OCI-LY1 (cell line): ENCODE data around the gene SIGLEC1.

Experiments used
- H2AFZ ChIP-seq: fragments of 200-600 bp; sonication (generic), shearing (Covaris generic); 2 replicates; pipeline ENCODE4 v1.6.0; 2014; ENCODE audit warnings: antibody characterized with exemption, mild to moderate bottlenecking, low read length
- H3F3A ChIP-seq: fragments of 200-600 bp; sonication (generic), shearing (Covaris generic); 2 replicates; pipeline ENCODE4 v1.6.0; 2014; ENCODE audit warnings: mild to moderate bottlenecking, antibody characterized with exemption, low read length, moderate library complexity; ENCODE audit not compliant: insufficient read depth
- H3K27ac ChIP-seq: fragments of 200-600 bp; sonication (generic); 2 replicates; pipeline ENCODE4 v1.5.1; 2014; ENCODE audit warnings: low read length, mixed run types, mild to moderate bottlenecking, low read depth; ENCODE audit not compliant: poor library complexity, severe bottlenecking
- H3K27me3 ChIP-seq: fragments of 200-600 bp; sonication (generic); 2 replicates; pipeline ENCODE4 v1.6.0; 2014; ENCODE audit warnings: antibody characterized with exemption, mild to moderate bottlenecking, low read length, moderate library complexity; ENCODE audit not compliant: insufficient read depth
- H3K36me3 ChIP-seq: fragments of 200-600 bp; sonication (generic); 2 replicates; pipeline ENCODE4 v1.6.1; 2014; ENCODE audit warnings: mild to moderate bottlenecking, antibody characterized with exemption, low read length, moderate library complexity, mixed read lengths; ENCODE audit not compliant: insufficient read depth
- H3K4me1 ChIP-seq: fragments of 200-600 bp; sonication (generic); 2 replicates; pipeline ENCODE4 v1.5.1; 2014; ENCODE audit warnings: mild to moderate bottlenecking, low read length, moderate library complexity; ENCODE audit not compliant: insufficient read depth, severe bottlenecking
- H3K4me2 ChIP-seq: fragments of 200-600 bp; sonication (generic), shearing (Covaris generic); 2 replicates; pipeline ENCODE4 v1.6.1; 2014; ENCODE audit warnings: low read length
- H3K4me3 ChIP-seq: fragments of 200-600 bp; sonication (generic); 2 replicates; pipeline ENCODE4 v1.5.1; 2014; ENCODE audit warnings: low read length, low read depth, mild to moderate bottlenecking, mixed read lengths; ENCODE audit not compliant: poor library complexity, severe bottlenecking
- H3K79me2 ChIP-seq: fragments of 200-600 bp; shearing (Covaris generic); 2 replicates; pipeline ENCODE4 v1.6.1; 2016; ENCODE audit warnings: mixed run types, low read length, mixed read lengths; ENCODE audit not compliant: insufficient read depth
- H3K9ac ChIP-seq: fragments of 200-600 bp; sonication (generic), shearing (Covaris generic); 2 replicates; pipeline ENCODE4 v1.6.1; 2014; ENCODE audit warnings: mild to moderate bottlenecking, low read length, mixed read lengths
- H3K9me2 ChIP-seq: fragments of 200-600 bp; sonication (generic), shearing (Covaris generic); 2 replicates; pipeline ENCODE4 v1.6.1; 2014; ENCODE audit warnings: low read depth, mild to moderate bottlenecking, low read length, mixed read lengths
- H3K9me3 ChIP-seq: fragments of 200-600 bp; shearing (Covaris generic); 2 replicates; pipeline ENCODE4 v1.6.1; 2014; ENCODE audit warnings: low read length, mixed read lengths
- H4K20me1 ChIP-seq: fragments of 200-600 bp; sonication (generic), shearing (Covaris generic); 2 replicates; pipeline ENCODE4 v1.6.0; 2016; ENCODE audit warnings: mild to moderate bottlenecking, low read length; ENCODE audit not compliant: insufficient read depth
- EZH2 ChIP-seq: fragments of 200-600 bp; sonication (generic), shearing (Covaris generic); IDR thresholded peaks from 2 replicates; pipeline ENCODE4 v1.8.0; 2017; ENCODE audit warnings: borderline replicate concordance, mixed run types, mild to moderate bottlenecking, antibody characterized with exemption, low read length, moderate library complexity, mixed read lengths
- TF ChIP-seq, protein P1 (sequence below): fragments of 200-600 bp; sonication (generic), shearing (Covaris generic); IDR thresholded peaks from 2 replicates; pipeline ENCODE4 v1.5.1; 2017; ENCODE audit warnings: mild to moderate bottlenecking, antibody characterized with exemption, low read length, moderate library complexity, mixed read lengths

Gene SIGLEC1

DNA sequence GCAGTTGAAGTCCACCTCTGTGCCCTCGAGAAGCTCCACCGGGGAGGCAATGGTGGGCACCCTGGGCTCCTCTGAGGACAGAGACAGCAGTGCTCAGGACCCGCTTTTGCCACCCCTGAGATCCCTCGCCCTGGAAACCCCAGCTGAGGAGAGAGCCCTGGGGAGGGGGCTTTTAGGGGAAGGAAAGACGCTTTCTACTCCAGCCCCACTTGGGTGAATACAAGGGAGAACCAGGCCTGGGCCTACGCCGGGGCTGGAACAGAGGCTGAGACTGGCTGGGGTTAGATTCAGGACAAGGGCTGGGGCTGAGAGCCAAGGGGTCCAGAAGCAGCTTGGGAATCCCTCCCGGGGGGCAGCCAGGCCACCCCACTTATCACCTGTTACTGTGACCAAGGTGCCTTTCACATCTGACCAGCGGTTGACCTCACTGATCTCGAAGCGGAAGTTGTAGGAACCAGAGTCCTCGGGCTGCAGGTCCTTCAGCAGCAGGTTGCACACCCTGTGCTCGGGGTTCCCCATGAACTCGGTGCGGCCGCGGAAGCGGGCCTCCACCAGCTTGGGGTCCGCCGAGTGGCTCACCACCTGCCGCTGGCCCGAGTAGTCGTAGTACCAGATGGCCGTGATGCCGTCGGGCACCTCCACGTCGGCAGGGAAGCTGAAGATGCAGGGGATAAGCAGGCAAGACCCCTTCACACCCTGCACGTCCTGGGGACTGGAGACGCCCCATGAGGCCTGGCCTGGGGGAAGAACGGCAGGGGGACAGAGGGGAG, 6.2 kb downstream of the SIGLEC1 start:
- H3K27me3 ChIP-seq, result no peaks in the 10 kb centered on the region; the same call in none of the 2 replicates
- H3K4me3 ChIP-seq, result no peak overlapping the region
- no peak overlapping the region for H3K4me2 ChIP-seq
- H3F3A ChIP-seq, result no peaks in the 10 kb centered on the region
- no peaks in the 10 kb centered on the region for H3K79me2 ChIP-seq
- H3K9ac ChIP-seq, result no peak overlapping the region
- TF ChIP-seq, protein P1, sequence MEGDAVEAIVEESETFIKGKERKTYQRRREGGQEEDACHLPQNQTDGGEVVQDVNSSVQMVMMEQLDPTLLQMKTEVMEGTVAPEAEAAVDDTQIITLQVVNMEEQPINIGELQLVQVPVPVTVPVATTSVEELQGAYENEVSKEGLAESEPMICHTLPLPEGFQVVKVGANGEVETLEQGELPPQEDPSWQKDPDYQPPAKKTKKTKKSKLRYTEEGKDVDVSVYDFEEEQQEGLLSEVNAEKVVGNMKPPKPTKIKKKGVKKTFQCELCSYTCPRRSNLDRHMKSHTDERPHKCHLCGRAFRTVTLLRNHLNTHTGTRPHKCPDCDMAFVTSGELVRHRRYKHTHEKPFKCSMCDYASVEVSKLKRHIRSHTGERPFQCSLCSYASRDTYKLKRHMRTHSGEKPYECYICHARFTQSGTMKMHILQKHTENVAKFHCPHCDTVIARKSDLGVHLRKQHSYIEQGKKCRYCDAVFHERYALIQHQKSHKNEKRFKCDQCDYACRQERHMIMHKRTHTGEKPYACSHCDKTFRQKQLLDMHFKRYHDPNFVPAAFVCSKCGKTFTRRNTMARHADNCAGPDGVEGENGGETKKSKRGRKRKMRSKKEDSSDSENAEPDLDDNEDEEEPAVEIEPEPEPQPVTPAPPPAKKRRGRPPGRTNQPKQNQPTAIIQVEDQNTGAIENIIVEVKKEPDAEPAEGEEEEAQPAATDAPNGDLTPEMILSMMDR, result no peak
- TF ChIP-seq EZH2, result no peak
- no peak overlapping the region for H2AFZ ChIP-seq
- H3K9me2 ChIP-seq, result no peaks in the 10 kb centered on the region
- H3K27ac ChIP-seq, result no peak overlapping the region
- no peaks in the 10 kb centered on the region for H3K9me3 ChIP-seq
- H4K20me1 ChIP-seq, result no peaks in the 10 kb centered on the region
- H3K4me1 ChIP-seq, result no peaks in the 10 kb centered on the region
- H3K36me3 ChIP-seq, result no peaks in the 10 kb centered on the region

DNA sequence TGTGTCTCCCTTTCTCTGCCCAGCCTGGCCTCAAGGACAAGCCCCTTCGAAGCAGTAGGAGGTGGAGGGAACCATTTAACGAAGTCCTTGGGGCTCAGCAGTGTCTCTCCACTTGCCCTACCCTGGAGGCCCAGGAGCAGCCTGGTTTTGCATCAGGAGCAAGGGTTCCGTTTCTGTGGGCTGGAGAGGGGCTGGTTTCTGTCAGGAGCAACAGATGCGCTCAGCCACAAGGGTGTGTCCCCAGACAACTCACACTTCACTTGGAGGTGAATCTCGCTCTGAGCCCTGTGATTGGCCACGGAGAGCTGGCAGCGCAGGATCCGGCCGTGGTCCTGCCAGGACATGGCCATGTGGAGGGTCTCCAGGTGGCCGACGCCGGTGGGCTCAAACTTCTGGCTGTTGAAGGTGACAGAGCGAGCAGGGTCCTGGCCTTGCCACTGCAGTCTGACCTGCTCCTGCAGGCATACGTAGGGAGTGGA, 6.9 kb downstream of the SIGLEC1 start:
- no peaks in the 10 kb centered on the region for H3F3A ChIP-seq
- H4K20me1 ChIP-seq, result no peaks in the 10 kb centered on the region
- H2AFZ ChIP-seq, result no peak overlapping the region
- no peak overlapping the region for H3K27ac ChIP-seq
- no peak overlapping the region for H3K4me2 ChIP-seq
- no peak overlapping the region for H3K4me3 ChIP-seq
- no peaks in the 10 kb centered on the region for H3K9me3 ChIP-seq
- H3K27me3 ChIP-seq, result no peaks in the 10 kb centered on the region; the same call in none of the 2 replicates
- no peaks in the 10 kb centered on the region for H3K36me3 ChIP-seq
- no peaks in the 10 kb centered on the region for H3K9me2 ChIP-seq
- H3K9ac ChIP-seq, result no peak overlapping the region
- no peaks in the 10 kb centered on the region for H3K79me2 ChIP-seq
- no peaks in the 10 kb centered on the region for H3K4me1 ChIP-seq
- TF ChIP-seq EZH2, result no peak
- TF ChIP-seq, protein P1, result no peak

DNA sequence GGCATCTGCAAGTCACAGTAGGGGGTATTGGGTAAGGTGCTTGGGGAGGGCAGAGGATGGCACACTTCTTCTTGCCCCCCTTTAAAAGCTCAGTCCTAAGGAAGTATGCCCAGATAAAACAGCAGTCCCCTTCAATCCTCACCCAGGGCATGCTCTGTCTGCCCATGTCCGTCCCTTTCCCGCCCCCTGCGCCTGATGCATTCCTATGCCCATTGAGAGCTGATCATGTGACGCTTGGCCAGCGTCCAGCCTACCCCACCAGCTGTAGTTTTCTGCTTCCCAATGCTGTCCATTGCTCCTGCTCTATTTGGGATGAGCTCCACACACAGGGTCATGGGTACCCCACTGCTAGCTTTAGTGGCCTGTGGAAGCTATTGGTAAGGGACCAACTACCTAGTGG, 8.3 kb downstream of the SIGLEC1 start:
- H3K4me1 ChIP-seq, result no peaks in the 10 kb centered on the region
- no peak overlapping the region for H3K4me2 ChIP-seq
- no peak overlapping the region for H3K27ac ChIP-seq
- no peak for TF ChIP-seq EZH2
- TF ChIP-seq, protein P1, result no peak
- no peaks in the 10 kb centered on the region for H3K9me3 ChIP-seq
- H3K9me2 ChIP-seq, result no peaks in the 10 kb centered on the region
- no peaks in the 10 kb centered on the region for H3K79me2 ChIP-seq
- H4K20me1 ChIP-seq, result no peaks in the 10 kb centered on the region
- H3K9ac ChIP-seq, result no peak overlapping the region
- no peaks in the 10 kb centered on the region; the same call in none of the 2 replicates for H3K27me3 ChIP-seq
- no peaks in the 10 kb centered on the region for H3K36me3 ChIP-seq
- H2AFZ ChIP-seq, result no peak overlapping the region
- no peak overlapping the region for H3K4me3 ChIP-seq
- H3F3A ChIP-seq, result no peaks in the 10 kb centered on the region
